ENCODE data around the gene ITPRID1. TPM values are rescaled to one million over a fixed set of nuclear protein-coding genes. Genes with fewer than 3 reads are reported as not detected.

ITPRID1 gene
- total RNA-seq, 1 donor from 2014 or later: not detected

DNA sequence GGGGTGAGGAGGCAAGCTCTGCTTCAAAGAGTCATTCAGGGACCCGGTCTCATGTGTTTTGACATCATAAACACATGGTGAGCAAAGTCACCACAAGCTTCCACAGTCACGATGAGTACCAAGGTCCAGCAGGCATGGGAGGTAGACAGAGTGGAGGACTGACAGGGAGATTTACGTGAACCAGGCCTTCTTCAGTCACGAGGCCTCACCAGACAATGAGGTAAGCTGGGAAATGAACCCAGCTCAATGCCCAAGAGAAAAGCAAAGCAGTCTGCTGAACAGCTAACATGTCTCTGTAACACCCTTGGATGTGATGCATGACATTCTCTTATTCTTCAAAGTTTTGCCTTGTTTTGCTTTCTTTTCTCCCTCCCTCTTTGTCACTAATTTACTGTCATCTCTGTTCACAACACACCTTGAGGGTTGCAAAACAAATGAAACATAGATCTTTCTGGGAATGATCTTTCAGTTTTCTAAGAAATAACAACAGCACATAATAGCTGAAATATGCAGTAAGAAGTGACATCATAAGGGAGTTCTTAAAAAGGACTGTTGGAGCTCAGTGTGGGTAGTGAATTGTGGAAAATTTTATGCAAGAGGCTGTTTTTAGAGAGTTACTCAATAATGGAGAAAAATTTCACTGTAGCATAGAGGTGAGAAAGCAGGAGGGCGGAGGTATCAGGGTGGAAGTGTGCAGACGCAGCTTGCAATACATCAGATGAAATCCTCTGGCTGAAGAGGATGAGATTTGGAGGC is 182.1 kb downstream of the ITPRID1 start:
- Mint-ChIP-seq H3K9me3 (no peaks in the 10 kb centered on the region), H3K4me1 (peaks cover 5% of the 10 kb centered on the region), H3K4me3 (no peak overlapping the region), H3K27me3 (ENCODE audit: low read depth) (peaks cover 43% of the 10 kb centered on the region), H3K27ac (no peak overlapping the region), H3K36me3 (no peaks in the 10 kb centered on the region)
- DNase-seq (ENCODE audit: low spot score in 2 of 2, unreplicated experiment in 2 of 2): no peak
- TF ChIP-seq, protein P1, sequence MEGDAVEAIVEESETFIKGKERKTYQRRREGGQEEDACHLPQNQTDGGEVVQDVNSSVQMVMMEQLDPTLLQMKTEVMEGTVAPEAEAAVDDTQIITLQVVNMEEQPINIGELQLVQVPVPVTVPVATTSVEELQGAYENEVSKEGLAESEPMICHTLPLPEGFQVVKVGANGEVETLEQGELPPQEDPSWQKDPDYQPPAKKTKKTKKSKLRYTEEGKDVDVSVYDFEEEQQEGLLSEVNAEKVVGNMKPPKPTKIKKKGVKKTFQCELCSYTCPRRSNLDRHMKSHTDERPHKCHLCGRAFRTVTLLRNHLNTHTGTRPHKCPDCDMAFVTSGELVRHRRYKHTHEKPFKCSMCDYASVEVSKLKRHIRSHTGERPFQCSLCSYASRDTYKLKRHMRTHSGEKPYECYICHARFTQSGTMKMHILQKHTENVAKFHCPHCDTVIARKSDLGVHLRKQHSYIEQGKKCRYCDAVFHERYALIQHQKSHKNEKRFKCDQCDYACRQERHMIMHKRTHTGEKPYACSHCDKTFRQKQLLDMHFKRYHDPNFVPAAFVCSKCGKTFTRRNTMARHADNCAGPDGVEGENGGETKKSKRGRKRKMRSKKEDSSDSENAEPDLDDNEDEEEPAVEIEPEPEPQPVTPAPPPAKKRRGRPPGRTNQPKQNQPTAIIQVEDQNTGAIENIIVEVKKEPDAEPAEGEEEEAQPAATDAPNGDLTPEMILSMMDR (IDR thresholded peaks at IDR 0.05; ENCODE audit: unreplicated experiment): no peak

DNA sequence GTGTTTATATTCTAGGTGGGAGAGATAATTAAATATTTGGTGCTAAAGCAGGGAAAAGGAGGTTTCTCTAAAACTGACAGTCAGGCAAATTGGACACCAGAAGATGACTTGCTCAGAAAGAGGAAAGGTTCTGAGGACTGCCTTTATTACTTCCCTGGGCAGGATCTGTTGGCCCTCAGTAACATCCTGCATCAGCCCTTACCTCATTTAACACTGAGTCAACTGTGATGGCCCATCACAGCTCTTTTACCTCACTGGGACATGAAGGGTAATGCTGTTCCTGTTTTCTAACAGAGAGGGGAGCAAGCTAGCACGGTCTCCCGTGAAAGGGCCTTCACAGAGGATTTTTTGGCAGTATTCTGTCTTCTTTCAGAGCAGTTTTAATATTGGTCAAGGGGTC is 185.2 kb downstream of the ITPRID1 start:
- no peak for DNase-seq (ENCODE audit: low spot score in 2 of 2, unreplicated experiment in 2 of 2)
- Mint-ChIP-seq H3K4me3 (no peak overlapping the region), H3K27ac (no peak overlapping the region), H3K4me1 (no peaks in the 10 kb centered on the region), H3K36me3 (no peaks in the 10 kb centered on the region), H3K27me3 (ENCODE audit: low read depth) (peaks cover 53% of the 10 kb centered on the region), H3K9me3 (no peaks in the 10 kb centered on the region)
- TF ChIP-seq, protein P1 (IDR thresholded peaks at IDR 0.05; ENCODE audit: unreplicated experiment): no peak

DNA sequence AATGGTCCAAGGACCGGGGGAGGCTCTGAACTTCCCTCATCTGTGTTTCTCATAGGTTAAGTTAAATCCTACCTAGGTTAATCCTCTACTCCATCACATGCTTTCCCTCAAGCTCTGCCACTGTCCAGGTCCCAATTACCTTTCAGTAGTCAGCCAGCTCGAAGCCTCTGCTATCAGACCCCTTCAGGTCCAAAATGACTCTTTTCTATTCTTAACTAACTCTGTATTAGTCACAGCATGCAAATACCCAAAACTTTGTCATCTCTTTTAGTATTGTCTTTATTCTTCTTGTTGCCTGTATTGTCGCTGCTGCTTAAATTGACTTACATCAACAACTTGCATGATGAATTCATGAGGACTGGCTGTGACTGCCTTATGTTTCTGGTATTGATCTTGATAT is 188.5 kb downstream of the ITPRID1 start:
- H3K27ac Mint-ChIP-seq: no peak overlapping the region
- H3K27me3 Mint-ChIP-seq (ENCODE audit: low read depth): peaks cover 52% of the 10 kb centered on the region
- H3K9me3 Mint-ChIP-seq: no peaks in the 10 kb centered on the region
- no peak overlapping the region for H3K4me3 Mint-ChIP-seq
- H3K4me1 Mint-ChIP-seq: no peaks in the 10 kb centered on the region
- no peak for DNase-seq (ENCODE audit: low spot score in 2 of 2, unreplicated experiment in 2 of 2)
- no peaks in the 10 kb centered on the region for H3K36me3 Mint-ChIP-seq
- TF ChIP-seq, protein P1 (IDR thresholded peaks at IDR 0.05; ENCODE audit: unreplicated experiment): no peak

DNA sequence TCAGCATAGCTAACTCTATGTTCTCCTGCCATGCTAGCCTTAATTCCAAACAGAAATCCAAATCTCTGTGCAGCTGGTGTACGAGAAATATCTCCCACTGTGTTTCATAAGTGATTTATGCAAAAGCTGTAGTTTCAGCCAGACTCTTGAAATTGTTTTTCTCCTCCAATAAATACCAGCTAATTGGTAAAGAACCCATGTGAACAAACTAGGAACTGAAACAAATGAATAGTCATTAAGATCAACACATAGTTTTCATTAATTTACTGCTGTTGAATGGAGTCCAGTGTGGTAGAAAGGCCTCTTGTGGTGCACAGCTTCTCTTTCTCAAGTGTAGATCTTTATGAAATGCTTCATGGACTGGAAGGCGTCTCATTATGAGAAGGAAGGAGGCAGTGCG is 191.5 kb downstream of the ITPRID1 start:
- no peaks in the 10 kb centered on the region for H3K9me3 Mint-ChIP-seq

DNA sequence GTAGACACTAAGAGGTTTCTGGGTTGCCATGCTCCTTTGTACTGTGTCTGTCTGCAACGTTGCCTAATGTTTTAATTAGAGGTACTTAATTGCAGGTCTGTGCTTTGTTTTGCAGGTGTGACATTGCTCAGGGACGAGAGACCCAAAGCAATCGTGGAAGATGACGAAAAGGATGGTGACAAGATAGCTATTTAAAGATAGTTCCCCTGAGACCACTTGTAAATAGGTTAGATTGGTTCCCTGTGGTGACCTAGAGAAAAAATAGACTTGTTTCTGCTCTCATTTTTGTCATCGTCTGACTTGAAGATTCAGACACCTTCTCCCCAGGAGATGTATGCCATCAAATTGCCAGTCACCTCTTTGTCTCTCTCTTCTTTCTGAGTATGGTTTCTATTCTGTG is 193.2 kb downstream of the ITPRID1 start:
- Mint-ChIP-seq H3K36me3 (no peaks in the 10 kb centered on the region), H3K27ac (no peak overlapping the region), H3K9me3 (no peaks in the 10 kb centered on the region), H3K4me3 (no peak overlapping the region), H3K4me1 (no peaks in the 10 kb centered on the region), H3K27me3 (ENCODE audit: low read depth) (peaks cover 53% of the 10 kb centered on the region)
- TF ChIP-seq, protein P1 (IDR thresholded peaks at IDR 0.05; ENCODE audit: unreplicated experiment): no peak
- DNase-seq (ENCODE audit: low spot score in 2 of 2, unreplicated experiment in 2 of 2): no peak

More for the DNA sequence above, 191.5 kb downstream of the ITPRID1 start:
- TF ChIP-seq, protein P1 (IDR thresholded peaks at IDR 0.05; ENCODE audit: unreplicated experiment): no peak
- H3K27me3 Mint-ChIP-seq (ENCODE audit: low read depth): peaks cover 50% of the 10 kb centered on the region
- no peak for DNase-seq (ENCODE audit: low spot score in 2 of 2, unreplicated experiment in 2 of 2)
- no peak overlapping the region for H3K27ac Mint-ChIP-seq
- H3K36me3 Mint-ChIP-seq: no peaks in the 10 kb centered on the region
- H3K4me1 Mint-ChIP-seq: no peaks in the 10 kb centered on the region
- H3K4me3 Mint-ChIP-seq: no peak overlapping the region

Other genes with a start within 250 kb of the ITPRID1 start
- not detected in 3 replicates for gene NEUROD6, start 173.4 kb upstream of the ITPRID1 start, total RNA-seq
- gene PPP1R17, start 173.1 kb downstream of the ITPRID1 start, total RNA-seq: not detected in 3 replicates

Data from mesothelial cell of epicardium (in vitro differentiated cells).